OCI-LY1 (cell line): Measurements from ENCODE around the gene PDE5A.

Experiments
- EZH2 ChIP-seq: fragments of 200-600 bp; sonication (generic), shearing (Covaris generic); IDR thresholded peaks from 2 replicates; pipeline ENCODE4 v1.8.0; 2017; ENCODE audit warnings: borderline replicate concordance, mixed run types, mild to moderate bottlenecking, antibody characterized with exemption, low read length, moderate library complexity, mixed read lengths
- TF ChIP-seq, protein P1 (sequence below): fragments of 200-600 bp; sonication (generic), shearing (Covaris generic); IDR thresholded peaks from 2 replicates; pipeline ENCODE4 v1.5.1; 2017; ENCODE audit warnings: mild to moderate bottlenecking, antibody characterized with exemption, low read length, moderate library complexity, mixed read lengths

DNA sequence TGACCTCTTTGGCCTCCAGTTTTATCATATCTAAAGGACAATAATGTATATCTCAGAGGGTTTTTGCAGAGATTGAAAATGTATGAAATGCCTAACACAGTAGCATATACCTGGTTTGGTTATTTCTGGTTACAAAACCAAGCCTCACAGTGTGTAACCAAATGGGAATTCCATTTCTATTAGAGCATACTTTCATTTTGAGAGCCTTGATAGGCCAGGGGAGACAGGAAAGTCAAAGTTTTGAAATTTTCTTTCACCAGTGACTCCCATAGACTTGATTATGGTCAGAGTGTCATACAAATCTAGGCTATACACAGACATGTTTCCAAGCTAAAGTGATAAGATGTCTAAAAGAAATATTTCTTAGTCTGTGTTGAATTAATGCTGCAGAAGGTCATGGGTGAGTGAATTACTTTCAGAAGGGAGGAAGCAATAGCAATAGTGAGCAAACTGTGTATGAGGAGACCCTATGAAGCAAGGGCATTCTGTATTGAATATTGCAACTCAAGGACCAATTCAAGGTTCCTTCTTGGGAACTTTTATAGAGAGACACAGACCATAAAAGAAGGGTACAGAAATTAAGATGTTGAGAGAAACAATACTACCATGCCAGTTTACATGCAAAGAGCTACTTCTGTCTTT is 151.1 kb downstream of the PDE5A start:
- TF ChIP-seq, protein P1, sequence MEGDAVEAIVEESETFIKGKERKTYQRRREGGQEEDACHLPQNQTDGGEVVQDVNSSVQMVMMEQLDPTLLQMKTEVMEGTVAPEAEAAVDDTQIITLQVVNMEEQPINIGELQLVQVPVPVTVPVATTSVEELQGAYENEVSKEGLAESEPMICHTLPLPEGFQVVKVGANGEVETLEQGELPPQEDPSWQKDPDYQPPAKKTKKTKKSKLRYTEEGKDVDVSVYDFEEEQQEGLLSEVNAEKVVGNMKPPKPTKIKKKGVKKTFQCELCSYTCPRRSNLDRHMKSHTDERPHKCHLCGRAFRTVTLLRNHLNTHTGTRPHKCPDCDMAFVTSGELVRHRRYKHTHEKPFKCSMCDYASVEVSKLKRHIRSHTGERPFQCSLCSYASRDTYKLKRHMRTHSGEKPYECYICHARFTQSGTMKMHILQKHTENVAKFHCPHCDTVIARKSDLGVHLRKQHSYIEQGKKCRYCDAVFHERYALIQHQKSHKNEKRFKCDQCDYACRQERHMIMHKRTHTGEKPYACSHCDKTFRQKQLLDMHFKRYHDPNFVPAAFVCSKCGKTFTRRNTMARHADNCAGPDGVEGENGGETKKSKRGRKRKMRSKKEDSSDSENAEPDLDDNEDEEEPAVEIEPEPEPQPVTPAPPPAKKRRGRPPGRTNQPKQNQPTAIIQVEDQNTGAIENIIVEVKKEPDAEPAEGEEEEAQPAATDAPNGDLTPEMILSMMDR: no peak
- TF ChIP-seq EZH2: no peak
